HG03175 (cell line): ENCODE measurements around the gene DSCAML1.

Experiments used
- ATAC-seq: cut with Tn5 transposase; IDR thresholded peaks from one replicate; pipeline ENCODE4 v1.9.1; 2021; ENCODE audit warnings: mild to moderate bottlenecking, moderate library complexity; ENCODE audit not compliant: unreplicated experiment

DSCAML1 gene

GRCh38 chr11:117511483-117511930 is 285.5 kb downstream of the DSCAML1 start:
- no peak for ATAC-seq

GRCh38 chr11:117510646-117511045 is 286.4 kb downstream of the DSCAML1 start:
- no peak for ATAC-seq

GRCh38 chr11:117509543-117509942 is 287.5 kb downstream of the DSCAML1 start:
- no peak for ATAC-seq

- no peak for ATAC-seq
Measured at GRCh38 chr11:117506971-117507370, 290.0 kb downstream of the DSCAML1 start.

- no peak for ATAC-seq
Measured at GRCh38 chr11:117505285-117505970, 291.6 kb downstream of the DSCAML1 start.

GRCh38 chr11:117502779-117503100 is 294.3 kb downstream of the DSCAML1 start:
- ATAC-seq, result no peak

- ATAC-seq, result no peak
Measured at GRCh38 chr11:117502015-117502778, 294.8 kb downstream of the DSCAML1 start.

- no peak for ATAC-seq
Measured at GRCh38 chr11:117501237-117501898, 295.6 kb downstream of the DSCAML1 start.

GRCh38 chr11:117498791-117499190 is 298.2 kb downstream of the DSCAML1 start:
- ATAC-seq, result no peak

GRCh38 chr11:117497206-117497951 is 299.6 kb downstream of the DSCAML1 start:
- no peak for ATAC-seq

- no peak for ATAC-seq
Measured at GRCh38 chr11:117495357-117495756, 301.7 kb downstream of the DSCAML1 start.

- ATAC-seq, result no peak
Measured at GRCh38 chr11:117492578-117493251, 304.3 kb downstream of the DSCAML1 start.

- no peak for ATAC-seq
Measured at GRCh38 chr11:117490911-117491310, 306.1 kb downstream of the DSCAML1 start.

GRCh38 chr11:117489999-117490679 is 306.9 kb downstream of the DSCAML1 start:
- ATAC-seq, result no peak

- ATAC-seq, result no peak
Measured at GRCh38 chr11:117488996-117489952, 307.7 kb downstream of the DSCAML1 start.

- ATAC-seq, result no peak
Measured at GRCh38 chr11:117486059-117486458, 311.0 kb downstream of the DSCAML1 start.

- ATAC-seq, result no peak
Measured at GRCh38 chr11:117484156-117484555, 312.9 kb downstream of the DSCAML1 start.

- no peak for ATAC-seq
Measured at GRCh38 chr11:117483372-117483771, 313.6 kb downstream of the DSCAML1 start.

- ATAC-seq, result no peak
Measured at GRCh38 chr11:117482881-117483280, 314.1 kb downstream of the DSCAML1 start.
